Measurements from ENCODE around the gene IQCB1. TPM values are rescaled to one million over a fixed set of nuclear protein-coding genes. Genes with fewer than 3 reads are reported as not detected.

IQCB1 gene
- total RNA-seq, 1 donor from 2014 or later: 12.3 TPM

GRCh38 chr3:121769246-121769645, 65.6 kb downstream of the IQCB1 start:
- H3K9me3 ChIP-seq: no peaks in the 10 kb centered on the region
- H3K4me3 ChIP-seq: no peak overlapping the region
- TF ChIP-seq POLR2AphosphoS5 (IDR thresholded peaks at IDR 0.05; ENCODE audit: insufficient read depth in 1 of 2, low read depth in 1 of 2): no peak
- no peak for TF ChIP-seq CTCF (IDR thresholded peaks at IDR 0.05)
- no peak for TF ChIP-seq POLR2A (IDR thresholded peaks at IDR 0.05)
- H3K36me3 ChIP-seq: peaks cover 0 to 27% of the 10 kb centered on the region in 2 donors
- H3K27me3 ChIP-seq: no peaks in the 10 kb centered on the region
- intact Hi-C loops (cut with DNase I): no loop called here
- DNase-seq (ENCODE audit: extremely low spot score in 2 of 2): no peak
- H3K27ac ChIP-seq: no peak overlapping the region
- H3K4me1 ChIP-seq: no peaks in the 10 kb centered on the region

GRCh38 chr3:121768452-121768851, 66.4 kb downstream of the IQCB1 start:
- no peak overlapping the region for H3K4me3 ChIP-seq
- no peak overlapping the region for H3K27ac ChIP-seq
- intact Hi-C loops (cut with DNase I): no loop called here
- DNase-seq (ENCODE audit: extremely low spot score in 2 of 2): no peak
- no peaks in the 10 kb centered on the region for H3K4me1 ChIP-seq
- TF ChIP-seq CTCF (IDR thresholded peaks at IDR 0.05) (no peak), POLR2A (IDR thresholded peaks at IDR 0.05) (no peak), POLR2AphosphoS5 (IDR thresholded peaks at IDR 0.05; ENCODE audit: insufficient read depth in 1 of 2, low read depth in 1 of 2) (no peak)
- H3K9me3 ChIP-seq: no peaks in the 10 kb centered on the region
- H3K27me3 ChIP-seq: no peaks in the 10 kb centered on the region
- H3K36me3 ChIP-seq: peaks cover 0 to 27% of the 10 kb centered on the region in 2 donors

GRCh38 chr3:121759541-121760202, 75.2 kb downstream of the IQCB1 start:
- Histone ChIP-seq H3K4me1 (no peaks in the 10 kb centered on the region), H3K27ac (no peak overlapping the region), H3K27me3 (no peaks in the 10 kb centered on the region), H3K36me3 (no peaks in the 10 kb centered on the region), H3K9me3 (no peaks in the 10 kb centered on the region), H3K4me3 (no peak overlapping the region)
- TF ChIP-seq POLR2A (IDR thresholded peaks at IDR 0.05) (no peak), POLR2AphosphoS5 (IDR thresholded peaks at IDR 0.05; ENCODE audit: insufficient read depth in 1 of 2, low read depth in 1 of 2) (no peak), CTCF (IDR thresholded peaks at IDR 0.05) (no peak)
- DNase-seq (ENCODE audit: extremely low spot score in 2 of 2): no peak
- intact Hi-C loops (cut with DNase I): loop anchor here (5.0 kb wide), 1 partner anchor 63 kb away; no protein-coding TSS in a partner anchor

GRCh38 chr3:121758727-121759450, 76.0 kb downstream of the IQCB1 start:
- Histone ChIP-seq H3K4me3 (no peak overlapping the region), H3K9me3 (no peaks in the 10 kb centered on the region), H3K36me3 (no peaks in the 10 kb centered on the region), H3K27ac (no peak overlapping the region), H3K4me1 (no peaks in the 10 kb centered on the region), H3K27me3 (no peaks in the 10 kb centered on the region)
- intact Hi-C loops (cut with DNase I): loop anchor here (5.0 kb wide), 1 partner anchor 63 kb away; no protein-coding TSS in a partner anchor
- TF ChIP-seq POLR2A (IDR thresholded peaks at IDR 0.05): no peak
- TF ChIP-seq POLR2AphosphoS5 (IDR thresholded peaks at IDR 0.05; ENCODE audit: insufficient read depth in 1 of 2, low read depth in 1 of 2): no peak
- TF ChIP-seq CTCF (IDR thresholded peaks at IDR 0.05): no peak
- DNase-seq (ENCODE audit: extremely low spot score in 2 of 2): no peak
